Stimulated activated CD4-positive, alpha-beta T cell treated with anti-CD3 and anti-CD28 coated beads, Interleukin-15, amount 100 ng/mL, for 48 hours (primary cell): ENCODE data around the gene MTURN.

Experiments
- DNase-seq, 2 donors: peaks; one replicate each; pipeline ENCODE4 v3.0.0-alpha.2; 2020; ENCODE audit warnings: low read depth in 2 of 2

The MTURN gene

DNA sequence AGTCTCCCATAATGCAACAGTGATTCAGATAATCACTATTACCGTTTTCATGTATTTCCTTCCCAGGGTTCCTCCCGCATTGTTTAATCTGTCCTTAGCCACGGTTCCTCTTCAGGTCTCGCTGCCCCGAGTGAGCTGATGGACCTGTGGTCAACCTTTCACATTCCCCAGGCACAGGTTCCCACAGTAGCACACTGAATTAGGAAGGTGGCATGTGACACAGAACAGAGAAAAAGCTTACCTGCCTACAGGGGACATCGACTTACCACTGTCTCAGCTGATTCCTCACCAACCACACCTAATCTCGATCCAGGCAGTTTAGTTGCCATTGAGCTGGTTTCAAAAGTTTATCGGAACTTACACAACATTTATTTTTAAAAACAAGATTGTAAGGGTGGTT is 72.2 kb downstream of the MTURN start:
- DNase-seq: no peak

DNA sequence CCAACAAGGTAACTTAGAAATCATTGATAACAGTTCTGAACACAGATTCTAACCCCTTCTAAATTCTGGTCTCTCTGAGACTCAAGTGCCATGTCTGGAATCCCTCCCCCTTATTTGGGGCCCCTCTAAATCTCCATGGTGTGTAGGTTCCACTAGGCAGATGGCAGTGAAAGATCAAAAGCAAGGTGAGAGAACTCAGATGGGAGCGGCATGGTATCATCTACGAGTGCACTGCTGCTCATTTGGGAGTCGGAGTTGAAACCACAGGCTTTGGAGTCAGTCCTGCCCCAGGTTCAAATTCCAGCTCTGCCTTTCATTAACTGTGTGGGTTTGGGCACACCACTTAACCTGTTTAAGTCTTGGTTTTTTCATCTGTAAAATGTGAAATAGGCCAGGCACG is 72.6 kb downstream of the MTURN start:
- no peak for DNase-seq

DNA sequence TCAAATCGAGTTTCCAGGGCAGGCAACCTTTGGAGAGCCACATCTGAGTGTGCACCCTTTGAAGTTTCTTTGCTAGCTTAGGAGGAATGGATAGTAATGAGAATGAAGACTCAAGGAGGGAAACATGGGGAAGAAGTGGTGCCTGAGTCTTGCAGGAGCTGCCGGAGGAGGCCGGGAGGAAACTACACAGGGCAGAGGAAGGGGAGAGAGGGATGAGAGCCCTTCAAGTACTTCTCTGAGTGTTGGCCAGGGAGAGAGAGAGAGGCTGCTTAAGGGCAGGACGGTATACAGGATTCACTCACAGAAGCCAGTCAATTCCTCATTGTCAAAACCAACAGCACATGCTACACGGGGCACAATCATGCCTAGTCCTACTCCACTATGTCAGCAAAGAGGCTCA is 75.2 kb downstream of the MTURN start:
- no peak for DNase-seq
